ENCODE measurements around the gene PTGR2. TPM values are rescaled to one million over a fixed set of nuclear protein-coding genes. Genes with fewer than 3 reads are reported as not detected.

PTGR2 gene
- total and polyA plus RNA-seq, 2 of the 8 experiments (the other 6 are each of a cell fraction or from before 2014, with no cell fraction given), result 6.0 to 17.5 TPM

- TF ChIP-seq CHD7 (IDR thresholded peaks at IDR 0.05; ENCODE audit: insufficient replicate concordance, low read length) (no peak), CTBP2 (IDR thresholded peaks at IDR 0.05; ENCODE audit: borderline replicate concordance, insufficient read depth, insufficient read length, low read length) (no peak), EP300 (IDR thresholded peaks at IDR 0.05; ENCODE audit: borderline replicate concordance in 1 of 2, low read depth in 2 of 2, low read length in 2 of 2) (no peak), KDM1A (IDR thresholded peaks at IDR 0.05; ENCODE audit: borderline replicate concordance, low read length) (no peak)
- TF ChIP-seq, protein P1, sequence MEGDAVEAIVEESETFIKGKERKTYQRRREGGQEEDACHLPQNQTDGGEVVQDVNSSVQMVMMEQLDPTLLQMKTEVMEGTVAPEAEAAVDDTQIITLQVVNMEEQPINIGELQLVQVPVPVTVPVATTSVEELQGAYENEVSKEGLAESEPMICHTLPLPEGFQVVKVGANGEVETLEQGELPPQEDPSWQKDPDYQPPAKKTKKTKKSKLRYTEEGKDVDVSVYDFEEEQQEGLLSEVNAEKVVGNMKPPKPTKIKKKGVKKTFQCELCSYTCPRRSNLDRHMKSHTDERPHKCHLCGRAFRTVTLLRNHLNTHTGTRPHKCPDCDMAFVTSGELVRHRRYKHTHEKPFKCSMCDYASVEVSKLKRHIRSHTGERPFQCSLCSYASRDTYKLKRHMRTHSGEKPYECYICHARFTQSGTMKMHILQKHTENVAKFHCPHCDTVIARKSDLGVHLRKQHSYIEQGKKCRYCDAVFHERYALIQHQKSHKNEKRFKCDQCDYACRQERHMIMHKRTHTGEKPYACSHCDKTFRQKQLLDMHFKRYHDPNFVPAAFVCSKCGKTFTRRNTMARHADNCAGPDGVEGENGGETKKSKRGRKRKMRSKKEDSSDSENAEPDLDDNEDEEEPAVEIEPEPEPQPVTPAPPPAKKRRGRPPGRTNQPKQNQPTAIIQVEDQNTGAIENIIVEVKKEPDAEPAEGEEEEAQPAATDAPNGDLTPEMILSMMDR (IDR thresholded peaks at IDR 0.05; ENCODE audit: control extremely low read depth in 1 of 3, insufficient read depth in 1 of 3, low read depth in 1 of 3, low read length in 3 of 3), result no peak
Observed at GRCh38 chr14:73823339-73823885, 28.2 kb upstream of the PTGR2 start (continued).
